ENCODE results near the gene MAGEA9.
"Not testable (repeated sequence)": the region's sequence is repeated elsewhere in the genome, so short reads cannot be mapped to it uniquely, and the experiment has no call there.

Gene MAGEA9

DNA sequence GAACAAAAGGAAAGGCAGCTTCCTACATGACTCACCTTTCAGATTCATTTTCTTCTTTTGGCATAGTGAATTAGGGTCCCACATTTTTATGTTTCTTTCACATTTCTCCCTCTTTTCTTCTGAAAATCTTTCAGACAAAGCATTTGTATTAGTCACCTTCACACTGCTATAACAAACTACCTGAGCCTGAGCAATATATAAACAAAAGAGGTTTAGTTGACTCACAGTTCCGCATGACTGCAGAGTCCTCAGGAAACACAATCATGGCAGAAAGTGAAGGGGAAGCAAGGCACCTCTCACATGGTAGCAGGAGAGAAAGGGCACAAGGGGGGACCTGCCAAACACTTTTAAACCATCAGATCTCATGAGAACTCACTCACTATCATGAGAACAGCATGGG, 36.9 kb downstream of the MAGEA9 start:
- DNase-seq = no peak

DNA sequence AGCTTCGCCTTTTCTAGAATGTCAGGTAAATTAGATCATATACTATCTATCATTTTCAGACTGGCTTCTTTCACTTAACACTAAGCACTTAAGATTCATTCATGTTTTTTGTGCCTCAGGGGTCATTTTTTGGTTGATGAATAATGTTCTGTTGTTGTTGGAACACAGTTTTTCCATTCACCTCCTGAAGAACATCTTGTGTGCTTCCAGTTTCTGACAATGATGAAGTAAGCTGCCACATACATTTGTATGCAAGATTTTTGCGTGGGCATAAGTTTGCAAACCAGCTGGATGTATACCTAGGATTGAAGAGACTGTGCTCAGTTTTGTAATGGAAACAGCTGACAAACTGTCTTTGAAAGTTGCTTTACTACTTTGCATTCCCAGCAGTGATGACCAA, 37.6 kb downstream of the MAGEA9 start:
- DNase-seq = no peak

DNA sequence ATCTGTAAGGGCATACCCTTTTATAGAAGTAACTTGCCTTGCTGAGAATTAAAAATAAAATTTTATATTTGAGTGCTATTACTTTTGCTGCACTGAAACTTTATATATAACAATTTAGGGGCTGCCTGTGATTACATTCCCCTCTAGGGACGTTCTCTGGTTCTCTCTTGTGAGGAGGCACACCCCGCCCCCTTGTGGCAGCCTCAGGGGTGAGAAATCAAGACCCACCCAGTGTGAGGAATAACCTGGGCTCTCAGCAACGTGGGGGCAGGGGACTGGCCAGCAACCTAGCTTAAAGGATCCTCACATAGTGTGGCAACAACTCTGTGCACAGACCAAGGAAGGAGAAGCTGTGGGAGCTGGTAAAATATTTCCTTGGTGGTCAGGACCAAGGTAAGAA, 43.7 kb downstream of the MAGEA9 start:
- DNase-seq = peak; percentile 24 to 50

GRCh38 chrX:149827254-149827653, 45.5 kb downstream of the MAGEA9 start:
- DNase-seq = no peak

GRCh38 chrX:149829751-149830191, 48.0 kb downstream of the MAGEA9 start:
- peak in 1 of 2 experiments; percentile 19 for DNase-seq

- DNase-seq = peak; percentile 2 to 3
These were observed 48.6 kb downstream of the MAGEA9 start for GRCh38 chrX:149830192-149830873.

- DNase-seq = no peak
These were observed 49.7 kb downstream of the MAGEA9 start for GRCh38 chrX:149831473-149831872.

GRCh38 chrX:149836728-149837127, 55.0 kb downstream of the MAGEA9 start:
- not testable (repeated sequence) for DNase-seq

- DNase-seq = no peak
These were observed 55.4 kb downstream of the MAGEA9 start for GRCh38 chrX:149837167-149837566.
